GM18873 (cell line): ENCODE measurements around the gene SULT1A3.
"Not testable (repeated sequence)": the region's sequence is repeated elsewhere in the genome, so short reads cannot be mapped to it uniquely, and the experiment has no call there.

Experiments used
- ATAC-seq: cut with Tn5 transposase; IDR thresholded peaks from one replicate; pipeline ENCODE4 v1.9.1; 2021; ENCODE audit warnings: mild to moderate bottlenecking, moderate library complexity, moderate number of reproducible peaks; ENCODE audit not compliant: unreplicated experiment, low FRiP score

The SULT1A3 gene

DNA sequence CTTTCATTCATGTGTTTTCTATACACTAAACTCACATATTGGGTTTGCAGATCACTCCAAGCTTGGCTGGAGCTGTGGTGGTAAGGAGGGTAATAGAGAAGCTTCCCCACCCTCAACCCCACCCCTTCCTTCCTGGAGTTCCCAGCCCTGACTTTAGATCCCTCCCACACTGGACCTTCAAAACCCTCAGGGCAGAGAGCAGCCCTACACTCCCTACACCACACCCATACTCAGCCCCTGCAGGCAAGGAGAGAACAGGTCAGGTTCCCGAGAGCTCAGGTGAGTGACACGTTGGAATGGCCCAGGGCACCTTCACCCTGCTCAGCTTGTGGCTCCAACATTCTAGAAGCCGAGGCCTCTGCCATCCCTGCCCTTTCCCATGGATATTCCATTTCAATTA, at the start of gene SULT1A3:
Gene SULT1A3 (plus strand): TSS at position 207 of the 400 bp plus-strand sequence. CDS start 1,474 bp downstream, outside the sequence.
- not testable (repeated sequence) for ATAC-seq

DNA sequence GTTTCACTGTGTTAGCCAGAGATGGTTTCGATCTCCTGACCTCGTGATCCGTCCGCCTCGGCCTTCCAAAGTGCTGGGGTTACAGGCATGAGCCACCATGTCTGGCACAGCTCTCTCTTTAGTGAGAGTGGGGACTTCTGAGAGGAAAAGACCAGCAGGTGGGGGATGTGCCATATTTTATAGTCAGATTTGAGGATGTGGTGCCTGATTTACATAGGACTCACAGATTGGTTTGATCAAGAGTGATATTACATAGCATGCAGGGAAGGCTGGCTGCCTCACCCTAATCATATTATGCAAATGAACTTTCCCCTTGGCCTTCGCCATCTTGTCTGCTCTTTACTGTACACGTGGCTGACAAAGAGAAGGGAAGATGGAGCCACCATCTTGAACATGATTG, 48.0 kb upstream of the SULT1A3 start:
- ATAC-seq = no peak

DNA sequence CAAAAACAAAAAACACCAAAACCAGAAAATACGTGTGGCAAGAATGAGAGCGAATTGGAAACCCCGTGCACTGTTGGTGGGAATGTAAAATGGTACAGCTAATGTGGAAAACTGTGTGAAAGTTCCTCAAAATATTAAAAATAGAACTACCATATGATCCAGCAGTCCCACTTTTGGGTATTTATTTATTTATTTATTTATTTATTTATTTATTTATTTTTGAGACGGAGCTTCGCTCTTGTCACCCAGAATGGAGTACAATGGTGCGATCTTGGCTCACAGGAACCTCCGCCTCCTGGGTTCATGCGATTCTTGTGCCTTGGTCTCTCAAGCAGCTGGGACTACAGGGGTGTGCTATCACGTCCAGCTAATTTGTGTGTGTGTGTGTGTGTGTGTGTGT, 46.5 kb upstream of the SULT1A3 start:
- ATAC-seq = no peak

DNA sequence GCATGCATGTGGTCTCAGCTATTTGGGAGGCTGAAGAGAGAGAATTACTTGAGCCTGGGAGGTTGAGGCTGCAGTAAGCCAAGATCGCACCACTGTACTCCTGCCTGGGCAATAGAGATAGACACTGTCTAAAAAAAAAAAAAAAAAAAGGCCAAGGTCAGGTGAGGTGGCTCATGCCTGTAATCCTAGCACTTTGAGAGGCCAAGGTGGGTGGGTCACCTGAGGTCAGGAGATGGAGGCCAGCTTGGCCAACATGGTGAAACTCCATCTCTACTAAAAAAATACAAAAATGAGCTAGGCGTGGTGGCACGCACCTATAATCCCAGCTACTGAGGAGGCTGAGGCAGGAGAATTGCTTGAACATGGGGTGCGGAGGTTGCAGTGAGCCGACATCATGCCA, 43.9 kb upstream of the SULT1A3 start:
- no peak for ATAC-seq

DNA sequence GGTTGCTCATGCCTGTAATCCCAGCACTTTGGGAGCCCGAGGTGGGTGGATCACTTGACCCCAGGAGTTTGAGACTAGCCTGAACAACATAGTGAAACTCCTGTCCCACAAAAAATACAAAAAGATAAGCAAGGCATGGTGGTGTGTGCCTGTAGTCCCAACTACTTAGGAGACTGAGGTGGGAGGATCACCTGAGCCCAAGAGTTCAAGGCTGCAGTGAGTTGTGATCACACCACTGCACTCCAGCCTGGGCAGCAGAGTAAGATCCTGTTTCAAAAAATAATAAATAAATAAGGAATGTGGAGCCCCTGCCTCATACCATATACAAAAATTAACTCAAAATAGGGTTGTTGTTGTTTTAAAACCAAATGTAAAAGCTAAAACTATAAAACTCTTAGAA, 41.8 kb upstream of the SULT1A3 start:
- ATAC-seq = no peak

DNA sequence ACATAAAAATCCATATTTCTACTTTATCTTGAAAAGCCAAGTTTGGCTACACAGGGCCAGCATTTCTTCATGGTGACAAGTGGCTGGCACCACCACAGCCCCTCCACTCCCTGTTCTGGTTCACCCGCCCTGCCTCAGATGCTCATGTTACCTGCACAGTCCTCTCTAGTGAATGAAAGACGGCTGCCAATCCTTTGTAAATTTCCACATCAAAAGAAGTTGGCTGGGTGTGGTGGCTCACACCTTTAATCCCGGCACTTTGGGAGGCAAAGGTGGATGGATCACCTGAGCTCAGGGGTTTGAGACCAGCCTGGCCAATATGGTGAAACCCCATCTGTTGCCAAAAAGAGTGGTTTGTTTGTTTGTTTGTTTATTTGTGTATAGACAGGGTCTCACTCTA, 35.5 kb upstream of the SULT1A3 start:
- ATAC-seq = no peak

DNA sequence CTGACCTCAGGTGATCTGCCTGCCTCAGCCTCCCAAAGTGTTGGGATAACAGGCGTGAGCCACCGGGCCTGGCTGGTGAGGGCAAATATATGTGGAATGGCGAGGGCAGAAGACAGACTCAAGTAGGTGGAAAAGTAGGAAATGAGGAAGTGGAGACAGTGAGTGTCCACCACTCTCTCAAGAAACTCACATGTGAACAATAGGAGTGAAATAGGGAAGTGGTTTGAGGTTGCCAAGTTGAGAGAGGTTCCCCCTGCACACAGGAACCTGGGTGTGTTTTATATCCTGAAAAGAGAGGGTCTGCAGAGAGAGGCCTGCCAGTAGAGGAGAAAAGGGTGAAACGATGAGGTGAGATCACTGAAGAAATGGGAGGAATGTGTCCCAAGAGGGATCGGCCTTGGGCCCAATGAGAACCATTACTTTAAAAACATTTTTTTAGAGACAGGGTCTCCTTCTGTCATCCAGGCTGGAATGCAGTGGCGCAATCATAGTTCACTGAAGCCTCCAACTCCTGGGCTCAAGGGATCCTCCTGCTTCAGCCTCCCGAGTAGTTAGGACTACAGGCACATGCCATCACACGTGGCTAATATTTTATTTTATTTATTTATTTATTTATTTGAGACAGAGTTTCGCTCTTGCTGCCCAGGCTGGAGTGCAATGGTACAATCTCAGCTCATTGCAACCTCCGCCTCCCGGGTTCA, 32.7 kb upstream of the SULT1A3 start:
- peak; percentile 49 for ATAC-seq

DNA sequence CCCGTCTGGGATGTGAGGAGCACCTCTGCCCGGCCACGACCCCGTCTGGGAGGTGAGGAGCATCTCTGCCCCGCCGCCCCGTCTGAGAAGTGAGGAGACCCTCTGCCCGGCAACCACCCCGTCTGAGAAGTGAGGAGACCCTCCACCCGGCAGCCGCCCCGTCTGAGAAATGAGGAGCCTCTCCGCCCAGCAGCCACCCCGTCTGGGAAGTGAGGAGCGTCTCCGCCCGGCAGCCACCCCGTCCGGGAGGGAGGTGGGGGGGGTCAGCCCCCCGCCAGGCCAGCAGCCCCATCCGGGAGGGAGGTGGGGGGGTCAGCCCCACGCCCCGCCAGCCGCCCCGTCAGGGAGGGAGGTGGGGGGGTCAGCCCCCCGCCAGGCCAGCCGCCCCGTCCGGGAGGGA, 30.3 kb upstream of the SULT1A3 start:
- not testable (repeated sequence) for ATAC-seq

DNA sequence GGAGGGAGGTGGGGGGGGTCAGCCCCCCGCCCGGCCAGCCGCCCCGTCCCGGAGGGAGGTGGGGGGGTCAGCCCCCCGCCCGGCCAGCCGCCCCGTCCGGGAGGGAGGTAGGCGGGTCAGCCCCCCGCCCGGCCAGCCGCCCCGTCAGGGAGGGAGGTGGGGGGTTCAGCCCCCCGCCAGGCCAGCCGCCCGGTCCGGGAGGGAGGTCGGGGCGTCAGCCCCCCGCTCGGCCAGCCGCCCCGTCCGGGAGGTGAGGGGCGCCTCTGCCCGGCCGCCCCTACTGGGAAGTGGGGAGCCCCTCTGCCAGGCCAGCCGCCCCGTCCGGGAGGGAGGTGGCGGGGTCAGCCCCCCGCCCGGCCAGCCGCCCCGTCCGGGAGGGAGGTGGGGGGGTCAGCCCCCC, 29.6 kb upstream of the SULT1A3 start:
- not testable (repeated sequence) for ATAC-seq

DNA sequence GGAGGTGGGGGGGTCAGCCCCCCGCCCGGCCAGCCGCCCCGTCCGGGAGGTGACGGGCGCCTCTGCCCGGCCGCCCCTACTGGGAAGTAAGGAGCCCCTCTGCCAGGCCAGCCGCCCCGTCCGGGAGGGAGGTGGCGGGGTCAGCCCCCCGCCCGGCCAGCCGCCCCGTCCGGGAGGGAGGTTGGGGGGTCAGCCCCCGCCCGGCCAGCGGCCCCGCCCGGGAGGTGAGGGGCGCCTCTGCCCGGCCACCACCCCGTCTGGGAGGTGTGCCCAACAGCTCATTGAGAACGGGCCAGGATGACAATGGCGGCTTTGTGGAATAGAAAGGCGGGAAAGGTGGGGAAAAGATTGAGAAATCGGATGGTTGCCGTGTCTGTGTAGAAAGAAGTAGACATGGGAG, 28.9 kb upstream of the SULT1A3 start:
- ATAC-seq = not testable (repeated sequence)

DNA sequence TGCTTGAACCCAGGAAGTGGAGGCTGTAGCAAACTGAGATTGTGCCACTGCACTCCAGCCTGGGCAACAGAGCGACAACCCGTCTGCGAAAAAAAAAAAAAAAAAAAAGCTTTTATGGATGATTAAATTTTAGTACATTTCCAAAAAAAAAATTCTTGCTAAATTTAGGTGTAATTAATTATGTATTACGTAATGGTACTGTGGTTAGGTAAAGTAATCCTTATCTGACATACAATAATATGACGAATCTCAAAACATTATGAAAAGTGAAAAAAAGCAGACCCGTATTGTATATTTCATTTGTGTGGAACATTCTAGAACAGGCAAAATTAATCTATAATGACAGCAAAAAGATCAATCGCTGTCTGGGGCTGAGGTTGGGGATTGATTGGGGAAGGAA, 26.0 kb upstream of the SULT1A3 start:
- no peak for ATAC-seq

DNA sequence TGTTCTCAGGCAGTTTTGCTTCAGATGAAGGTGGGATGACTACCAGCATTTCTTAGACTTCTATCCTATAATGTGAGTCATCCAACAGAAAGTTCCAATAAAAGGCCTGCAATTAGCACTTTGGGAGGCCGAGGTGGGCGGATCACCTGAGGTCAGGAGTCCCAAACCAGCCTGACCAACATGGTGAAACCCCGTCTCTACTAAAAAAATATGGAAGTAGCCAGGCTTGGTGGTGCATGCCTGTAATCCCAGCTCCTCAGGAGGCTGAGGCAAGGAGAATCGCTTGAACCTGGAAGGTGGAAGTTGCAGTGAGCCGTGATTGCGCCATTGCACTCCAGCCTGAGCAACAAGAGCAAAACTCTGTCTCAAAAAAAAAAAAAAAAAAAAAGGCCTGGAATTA, 22.2 kb upstream of the SULT1A3 start:
- not testable (repeated sequence) for ATAC-seq

DNA sequence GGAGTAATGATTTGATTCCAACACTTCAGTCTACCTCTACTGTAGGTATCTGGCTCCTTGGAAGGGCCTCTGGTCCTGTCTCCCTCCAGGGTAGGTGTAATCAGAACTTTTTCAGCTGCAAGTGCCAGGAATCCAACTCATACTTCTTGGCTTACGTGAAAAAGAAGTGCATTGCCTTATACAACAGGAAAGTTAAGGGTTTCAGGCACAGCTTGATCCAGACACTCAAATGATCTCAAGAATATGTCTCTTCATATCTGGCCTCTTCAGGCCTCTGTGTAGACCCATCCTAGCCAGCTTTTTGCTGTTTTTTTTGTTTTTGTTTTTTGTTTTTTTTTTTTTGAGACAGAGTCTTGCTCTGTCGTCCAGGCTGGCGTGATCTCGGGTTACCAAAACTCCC, 19.9 kb upstream of the SULT1A3 start:
- ATAC-seq = no peak

DNA sequence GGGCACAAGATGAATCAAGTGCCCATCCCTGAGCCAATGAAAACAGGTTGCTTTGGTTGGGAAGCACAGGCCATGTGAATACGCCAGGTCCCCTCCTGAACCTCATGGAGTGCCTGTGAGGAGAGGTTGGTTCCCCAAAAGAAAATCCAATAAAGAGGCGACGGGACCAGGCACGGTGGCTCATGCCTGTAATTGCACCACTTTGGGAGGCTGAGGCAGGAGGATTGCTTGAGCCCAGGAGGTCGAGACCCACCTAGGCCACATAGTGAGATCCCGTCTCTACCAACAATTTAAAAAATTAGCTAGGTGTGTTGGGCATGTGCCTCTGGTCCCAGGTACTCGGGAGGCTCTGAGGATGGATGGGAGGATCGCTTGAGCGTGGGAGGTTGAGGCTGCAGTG, 19.1 kb upstream of the SULT1A3 start:
- ATAC-seq = no peak

DNA sequence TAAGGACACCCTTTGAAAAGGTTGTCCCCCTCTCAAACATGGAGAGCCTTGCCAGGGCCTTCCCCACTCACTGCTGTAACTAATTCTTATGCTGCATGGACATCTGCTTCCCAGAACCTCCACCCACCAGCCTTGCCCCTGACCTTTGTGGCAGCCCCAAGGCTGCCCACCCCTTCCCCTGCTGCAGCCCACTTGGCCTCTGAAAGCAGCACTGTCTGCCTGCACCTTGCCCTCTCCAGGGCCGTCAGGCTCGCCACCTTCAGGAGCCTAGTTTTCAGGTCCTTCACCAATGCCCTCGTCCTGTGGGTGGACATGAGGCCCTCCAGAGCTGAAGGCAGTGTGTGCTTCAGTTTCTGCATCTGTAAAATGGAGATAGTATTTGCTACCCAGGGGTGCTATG, 18.3 kb upstream of the SULT1A3 start:
- no peak for ATAC-seq

DNA sequence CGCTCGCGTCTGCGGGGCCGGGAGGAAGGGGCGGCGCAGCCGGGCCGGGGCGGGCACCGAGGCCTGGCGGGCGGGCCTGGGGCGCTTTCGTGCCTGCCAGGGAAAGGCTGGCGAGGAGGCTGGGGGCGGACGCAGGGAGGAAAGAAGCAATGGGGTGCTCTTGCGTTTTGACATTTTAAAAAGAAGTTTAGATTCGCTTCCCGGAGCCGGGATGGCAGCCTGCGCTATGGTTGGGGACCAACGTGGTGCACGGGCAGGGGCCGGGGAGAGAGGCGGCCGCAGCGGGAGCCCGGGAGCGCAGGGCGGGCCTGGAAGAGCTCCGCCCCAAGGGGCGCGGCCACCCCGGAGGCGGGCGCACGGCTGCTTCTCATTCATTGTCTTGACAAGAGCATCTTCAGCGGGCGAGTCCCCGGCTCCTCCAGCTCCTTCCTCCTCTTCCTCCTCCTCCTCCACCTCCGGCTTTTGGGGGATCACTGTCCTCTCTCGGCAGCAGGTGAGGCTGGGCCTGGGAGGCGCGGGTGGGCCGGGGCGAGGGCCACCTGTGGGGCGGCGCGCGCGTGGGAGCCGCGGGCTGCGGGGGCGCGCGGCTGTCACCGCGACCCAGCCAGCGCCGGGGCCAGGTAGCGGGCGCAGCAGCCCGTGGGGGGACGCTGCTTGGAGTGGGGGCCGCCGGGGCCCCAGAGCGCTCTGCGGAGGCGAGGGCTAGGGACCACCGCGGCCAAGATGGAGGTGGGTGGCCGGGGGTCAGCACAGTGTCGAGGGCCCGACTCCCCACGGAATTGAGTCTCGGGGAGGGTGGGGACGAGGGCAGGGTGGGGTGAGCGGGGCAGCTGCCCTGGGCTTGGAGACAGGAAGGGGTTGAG, 15.6 kb upstream of the SULT1A3 start, which contains the start of gene CORO1A:
Gene CORO1A (plus strand): TSS at position 370 of the 863 bp plus-strand sequence. CDS start 1,608 bp downstream, outside the sequence.
- ATAC-seq = no peak

DNA sequence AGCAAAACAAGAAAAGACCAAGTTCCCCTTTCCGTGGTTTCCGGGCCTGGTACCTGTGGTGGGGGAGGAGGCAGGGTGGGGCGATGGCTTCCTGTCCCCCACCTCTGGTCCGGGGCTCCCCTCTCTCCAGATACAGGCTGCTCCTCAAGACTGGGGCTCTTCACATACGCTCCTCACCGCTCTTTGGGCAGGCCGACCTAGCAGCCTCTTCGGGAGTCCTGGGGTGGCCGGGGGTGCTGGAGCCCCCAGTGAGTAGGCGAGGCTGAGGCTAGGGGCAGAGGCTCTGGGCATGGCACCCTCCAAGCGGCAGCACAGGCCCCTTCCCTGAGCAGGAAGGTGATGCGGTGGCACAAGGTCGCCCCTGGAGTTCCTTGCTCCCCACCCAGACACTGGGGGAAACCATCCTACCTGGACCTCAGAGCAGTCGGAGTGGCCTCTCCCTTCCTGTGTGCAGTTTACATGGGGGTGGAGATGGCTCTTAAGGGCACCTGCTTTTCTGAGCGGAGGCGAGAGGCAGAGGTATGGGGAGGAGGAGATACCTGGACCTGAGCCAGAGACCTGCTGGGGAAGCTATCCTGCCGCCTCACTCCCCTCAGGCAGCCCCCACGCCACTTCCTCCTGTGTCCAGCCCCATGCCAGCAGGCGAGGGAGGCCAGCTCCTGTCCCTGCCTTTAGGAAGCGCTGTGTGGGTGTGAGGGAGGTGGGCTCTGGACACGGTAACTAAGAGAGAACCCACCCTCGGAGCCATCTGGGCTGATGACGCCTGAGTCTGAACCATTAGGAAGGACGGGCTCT, 14.8 kb upstream of the SULT1A3 start:
- no peak for ATAC-seq

DNA sequence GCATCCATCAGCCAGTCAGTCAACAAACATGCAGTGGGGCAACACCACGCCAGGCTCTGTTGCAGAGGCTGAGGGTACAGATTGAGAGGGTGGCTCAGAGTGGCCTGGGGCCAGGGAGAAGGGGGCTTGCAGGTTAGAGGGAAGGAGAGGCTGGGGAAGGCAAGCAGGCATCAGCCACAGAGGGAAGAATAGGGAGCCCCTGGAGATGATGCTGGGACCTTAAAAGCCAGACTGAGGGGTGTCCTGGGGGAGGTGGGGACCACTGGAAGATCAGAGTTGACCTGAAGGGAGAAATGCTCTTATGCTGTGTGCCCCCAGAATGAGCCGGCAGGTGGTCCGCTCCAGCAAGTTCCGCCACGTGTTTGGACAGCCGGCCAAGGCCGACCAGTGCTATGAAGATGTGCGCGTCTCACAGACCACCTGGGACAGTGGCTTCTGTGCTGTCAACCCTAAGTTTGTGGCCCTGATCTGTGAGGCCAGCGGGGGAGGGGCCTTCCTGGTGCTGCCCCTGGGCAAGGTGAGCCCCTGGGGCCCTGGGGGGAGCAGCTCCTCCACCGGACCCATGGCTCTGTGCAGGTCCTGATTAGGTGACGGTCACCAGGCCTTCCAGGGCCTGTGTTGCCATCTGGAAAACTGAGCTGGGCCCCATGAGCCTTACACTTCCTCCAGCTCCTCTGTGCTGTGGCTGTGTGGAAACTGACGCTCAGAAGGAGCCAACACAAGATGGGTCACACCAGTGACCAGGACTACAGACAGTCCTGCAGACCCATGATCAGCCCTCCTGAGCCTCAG, 14.0 kb upstream of the SULT1A3 start:
- no peak for ATAC-seq

DNA sequence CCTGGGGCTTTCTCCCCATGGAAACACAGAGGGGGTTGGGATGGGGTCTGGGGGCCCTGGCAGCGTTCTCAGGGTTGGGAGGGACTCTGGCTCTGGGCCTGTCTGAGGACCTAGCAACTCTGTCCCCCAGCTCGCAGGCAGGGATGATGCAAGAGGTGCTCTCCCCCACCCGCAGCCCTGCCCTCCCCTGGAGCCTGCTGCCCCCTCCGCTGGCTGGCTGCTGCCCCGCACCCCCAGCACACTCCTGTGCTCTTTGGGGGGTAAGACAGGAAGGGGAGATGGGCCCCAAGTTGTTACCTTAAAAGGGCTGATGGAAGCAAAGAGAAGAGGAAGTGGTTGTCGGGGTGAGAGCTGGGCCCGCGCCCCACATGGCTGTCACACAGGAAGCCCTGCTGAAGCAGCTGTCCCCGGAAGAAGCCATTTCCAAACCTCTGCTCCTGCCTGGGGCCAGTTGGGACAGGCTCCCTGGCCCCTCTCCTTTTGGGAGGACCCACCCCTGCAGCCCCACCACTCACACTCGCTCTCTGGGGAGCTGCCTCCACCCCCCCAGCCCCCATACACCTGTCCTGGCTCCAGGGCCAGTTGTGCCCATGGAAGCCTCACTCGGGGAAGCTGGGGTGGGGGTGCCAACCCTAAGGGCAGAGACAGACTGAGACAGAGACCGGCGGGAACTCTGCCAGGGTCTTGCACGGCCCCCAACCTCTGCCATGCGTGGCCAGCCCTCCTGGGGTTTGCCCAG, 13.2 kb upstream of the SULT1A3 start:
- no peak for ATAC-seq

DNA sequence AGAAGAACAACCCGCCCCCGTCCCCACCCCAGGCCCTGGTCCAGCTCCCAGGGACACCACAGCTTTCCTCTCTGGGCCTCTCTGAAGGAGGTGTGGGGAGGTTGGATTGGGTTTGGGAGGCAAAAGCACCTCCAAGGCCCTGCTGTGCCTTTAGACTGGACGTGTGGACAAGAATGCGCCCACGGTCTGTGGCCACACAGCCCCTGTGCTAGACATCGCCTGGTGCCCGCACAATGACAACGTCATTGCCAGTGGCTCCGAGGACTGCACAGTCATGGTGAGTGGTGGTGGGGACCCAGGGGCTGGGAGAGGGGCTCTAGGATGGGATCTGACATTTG, 12.6 kb upstream of the SULT1A3 start:
- no peak for ATAC-seq
